Chondrocyte (in vitro differentiated cells): ENCODE results near the gene SGMS1. TPM values are rescaled to one million over a fixed set of nuclear protein-coding genes. Genes with fewer than 3 reads are reported as not detected.

ENCODE experiments used
- DNase-seq: peaks from one replicate; pipeline ENCODE4 v3.0.0; 2021; ENCODE audit warnings: mixed read lengths, low spot score
- H3K27ac Mint-ChIP-seq: one replicate; pipeline ENCODE4 v1.8.0; 2021; ENCODE audit warnings: mild to moderate bottlenecking, moderate library complexity, mixed read lengths; ENCODE audit not compliant: unreplicated experiment
- H3K27me3 Mint-ChIP-seq: 2 replicates; pipeline ENCODE4 v1.8.0; 2021; ENCODE audit warnings: low read depth, mixed read lengths
- H3K36me3 Mint-ChIP-seq: 2 replicates; pipeline ENCODE4 v1.8.0; 2021; ENCODE audit warnings: low read depth, mixed read lengths
- H3K4me1 Mint-ChIP-seq: 2 replicates; pipeline ENCODE4 v1.8.0; 2021; ENCODE audit warnings: low read depth, mild to moderate bottlenecking, mixed read lengths
- H3K4me3 Mint-ChIP-seq: one replicate; pipeline ENCODE4 v1.8.0; 2021; ENCODE audit warnings: mild to moderate bottlenecking, moderate library complexity, mixed read lengths; ENCODE audit not compliant: unreplicated experiment
- H3K9me3 Mint-ChIP-seq: 2 replicates; pipeline ENCODE4 v1.8.0; 2021; ENCODE audit warnings: low read depth, mixed read lengths
- total RNA-seq: library from RNA; stranded (reverse); gene quantifications from 3 replicates; pipeline ENCODE4 v1.2.1, GENCODE V29; 2021
- TF ChIP-seq, protein P1 (sequence below): fragments of 200-600 bp; sonication (generic); IDR thresholded peaks from 2 replicates; pipeline ENCODE4 v1.5.0; 2021; ENCODE audit warnings: antibody characterized with exemption, mild to moderate bottlenecking, moderate library complexity

The SGMS1 gene
- total RNA-seq, 1 donor from 2014 or later: 27.1 TPM

DNA sequence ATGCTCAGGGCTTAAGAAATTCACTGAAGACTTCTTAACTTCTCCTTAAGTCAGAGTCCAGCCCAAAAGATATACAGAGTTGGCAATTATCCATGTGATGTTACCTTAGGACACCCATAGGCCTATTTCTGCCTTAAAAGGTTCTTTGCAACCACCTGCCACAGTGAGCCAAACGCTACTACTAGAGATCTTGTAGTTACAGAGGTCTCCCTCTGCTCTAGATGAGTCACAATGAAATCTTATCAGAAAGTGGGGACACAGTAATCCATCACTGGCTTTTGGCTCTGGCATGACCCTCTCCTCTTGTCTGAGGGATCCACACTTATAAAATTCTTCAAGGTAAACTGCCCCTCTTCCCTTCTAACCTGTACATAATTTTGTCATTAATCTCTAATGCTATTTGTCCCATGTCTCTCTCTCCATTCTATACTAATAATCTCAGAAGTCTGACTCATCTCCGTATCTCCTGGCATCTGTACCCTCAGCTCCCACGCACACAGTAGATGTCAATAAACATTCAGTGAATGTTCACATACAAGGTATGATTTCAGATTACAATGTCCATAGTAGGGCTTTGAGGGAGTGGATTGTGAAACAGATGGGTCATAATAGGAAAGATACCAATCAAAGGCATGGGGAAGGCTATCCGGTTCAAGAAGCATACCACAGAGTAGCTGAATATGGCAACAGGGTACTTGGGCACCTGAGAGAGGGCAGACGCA lies 112.1 kb downstream of the SGMS1 start:
- Mint-ChIP-seq H3K36me3 (peaks cover 2% of the 10 kb centered on the region), H3K27ac (no peak overlapping the region), H3K4me3 (no peak overlapping the region), H3K9me3 (no peaks in the 10 kb centered on the region), H3K27me3 (no peaks in the 10 kb centered on the region), H3K4me1 (peaks cover 16% of the 10 kb centered on the region)
- no peak for DNase-seq
- TF ChIP-seq, protein P1, sequence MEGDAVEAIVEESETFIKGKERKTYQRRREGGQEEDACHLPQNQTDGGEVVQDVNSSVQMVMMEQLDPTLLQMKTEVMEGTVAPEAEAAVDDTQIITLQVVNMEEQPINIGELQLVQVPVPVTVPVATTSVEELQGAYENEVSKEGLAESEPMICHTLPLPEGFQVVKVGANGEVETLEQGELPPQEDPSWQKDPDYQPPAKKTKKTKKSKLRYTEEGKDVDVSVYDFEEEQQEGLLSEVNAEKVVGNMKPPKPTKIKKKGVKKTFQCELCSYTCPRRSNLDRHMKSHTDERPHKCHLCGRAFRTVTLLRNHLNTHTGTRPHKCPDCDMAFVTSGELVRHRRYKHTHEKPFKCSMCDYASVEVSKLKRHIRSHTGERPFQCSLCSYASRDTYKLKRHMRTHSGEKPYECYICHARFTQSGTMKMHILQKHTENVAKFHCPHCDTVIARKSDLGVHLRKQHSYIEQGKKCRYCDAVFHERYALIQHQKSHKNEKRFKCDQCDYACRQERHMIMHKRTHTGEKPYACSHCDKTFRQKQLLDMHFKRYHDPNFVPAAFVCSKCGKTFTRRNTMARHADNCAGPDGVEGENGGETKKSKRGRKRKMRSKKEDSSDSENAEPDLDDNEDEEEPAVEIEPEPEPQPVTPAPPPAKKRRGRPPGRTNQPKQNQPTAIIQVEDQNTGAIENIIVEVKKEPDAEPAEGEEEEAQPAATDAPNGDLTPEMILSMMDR: no peak

DNA sequence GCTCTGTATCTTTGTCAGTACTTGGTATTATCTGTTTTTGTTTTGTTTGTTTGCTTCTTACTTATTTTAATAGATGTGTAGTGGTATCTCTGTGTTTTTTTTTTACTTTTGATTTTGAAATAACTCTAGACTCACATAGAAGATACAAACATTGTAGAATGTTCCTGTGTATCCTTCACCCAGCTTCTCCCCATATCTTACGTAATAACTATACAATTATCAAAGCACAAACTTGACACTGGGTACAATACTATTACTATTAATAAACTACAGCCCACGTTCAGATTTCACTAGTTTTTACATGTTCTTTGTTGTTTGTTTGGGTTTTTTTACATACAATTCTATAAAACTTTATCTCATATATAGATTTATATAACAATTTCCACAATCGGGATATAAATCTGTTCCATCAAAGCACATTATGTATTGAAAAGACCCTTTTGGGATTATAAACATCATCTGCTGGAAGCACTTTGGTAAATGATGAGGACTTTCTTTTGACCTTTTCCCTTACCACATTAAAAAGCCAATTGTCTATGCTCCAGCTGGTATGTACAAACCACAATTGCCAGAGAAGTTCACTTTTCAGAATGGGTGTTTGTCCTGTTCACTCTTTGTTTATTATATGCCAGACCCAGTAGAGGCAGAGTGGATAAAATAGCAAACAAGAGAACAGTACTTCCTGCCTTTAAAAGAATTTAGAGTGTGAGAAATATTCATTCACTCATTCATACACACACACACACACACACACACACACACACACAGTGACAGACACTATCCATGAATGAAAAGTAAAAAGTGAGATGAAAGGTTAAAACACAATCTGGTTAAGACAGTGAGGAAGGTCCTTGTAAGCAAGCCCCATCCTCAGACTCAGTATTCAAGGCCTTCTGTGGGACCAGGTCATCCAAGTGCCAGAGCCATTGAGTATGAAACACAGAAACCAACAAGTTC lies 113.0 kb downstream of the SGMS1 start:
- peaks cover 2% of the 10 kb centered on the region for H3K36me3 Mint-ChIP-seq
- H3K4me3 Mint-ChIP-seq: no peak overlapping the region
- H3K27me3 Mint-ChIP-seq: no peaks in the 10 kb centered on the region
- DNase-seq: no peak
- no peak overlapping the region for H3K27ac Mint-ChIP-seq
- peaks cover 16% of the 10 kb centered on the region for H3K4me1 Mint-ChIP-seq
- no peaks in the 10 kb centered on the region for H3K9me3 Mint-ChIP-seq
- TF ChIP-seq, protein P1: no peak

DNA sequence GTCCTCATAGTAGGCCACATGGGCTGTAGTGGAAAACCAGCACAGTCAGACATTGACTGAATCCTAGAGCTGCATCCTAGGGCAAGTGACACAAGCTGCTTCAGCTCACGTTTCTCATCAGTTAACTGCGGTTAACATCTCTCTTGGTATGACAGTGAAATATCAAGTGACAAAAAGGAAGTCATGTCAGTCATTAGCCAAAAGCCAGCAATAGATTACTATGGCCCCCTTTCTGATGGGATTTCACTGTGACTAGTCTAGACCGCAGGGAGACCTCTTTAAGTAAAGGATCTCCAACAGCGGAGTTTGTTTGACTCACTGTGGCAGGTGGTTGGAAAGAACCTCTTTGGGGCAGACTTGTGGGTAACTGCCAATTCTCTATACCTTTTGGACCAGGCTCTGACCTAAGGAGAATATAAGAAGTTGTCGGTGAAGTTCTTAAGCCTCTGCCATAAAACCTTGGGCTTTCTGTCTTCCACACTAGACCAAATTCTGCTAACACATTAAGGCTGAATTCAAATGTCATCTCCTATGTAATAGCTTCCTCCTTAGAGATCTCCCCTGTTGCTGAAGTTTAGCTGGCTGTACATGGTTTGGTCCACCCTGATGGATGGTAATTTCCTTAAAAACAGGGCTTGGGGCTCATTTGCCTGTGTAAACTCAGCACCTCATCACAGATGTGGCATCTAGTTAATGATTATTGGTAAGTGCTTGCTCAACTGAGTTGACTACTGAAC lies 115.3 kb downstream of the SGMS1 start:
- Mint-ChIP-seq H3K27ac (no peak overlapping the region), H3K4me1 (peaks cover 19% of the 10 kb centered on the region), H3K9me3 (no peaks in the 10 kb centered on the region), H3K36me3 (peaks cover 2% of the 10 kb centered on the region), H3K27me3 (no peaks in the 10 kb centered on the region), H3K4me3 (no peak overlapping the region)
- no peak for DNase-seq
- TF ChIP-seq, protein P1: no peak

DNA sequence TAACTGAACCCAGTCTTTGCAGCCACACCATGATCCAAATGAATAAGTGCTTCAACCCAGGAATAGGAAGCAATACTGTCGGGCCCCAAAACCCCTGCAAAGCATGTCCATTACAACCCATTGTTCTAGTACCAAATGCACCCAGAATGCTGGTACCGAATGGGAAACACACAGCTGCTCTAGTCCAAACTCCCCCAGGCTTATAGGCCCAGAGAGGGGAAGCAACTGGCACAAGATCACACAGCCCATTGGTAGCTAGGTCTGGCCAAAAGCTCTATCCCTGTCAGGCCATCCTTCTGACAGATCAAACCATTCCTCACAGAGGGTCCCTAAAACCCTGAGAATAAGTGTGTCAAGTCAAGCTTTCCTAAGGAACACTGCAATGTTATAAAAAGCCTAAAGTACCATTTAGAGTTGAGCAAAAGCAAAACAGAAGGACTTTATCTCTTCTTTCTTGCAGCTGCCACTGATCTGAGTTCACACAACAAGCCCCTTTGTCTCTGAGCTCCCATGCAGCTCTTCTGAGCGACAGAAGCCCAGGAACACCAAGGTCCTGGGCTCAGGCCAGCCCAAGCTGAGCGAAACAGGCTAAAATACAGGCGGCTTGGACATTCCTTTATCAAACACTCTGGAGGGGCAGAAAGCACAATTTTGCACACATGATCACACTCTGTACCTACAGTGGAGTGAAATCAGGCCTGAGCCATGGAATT lies 116.7 kb downstream of the SGMS1 start:
- H3K27ac Mint-ChIP-seq: no peak overlapping the region
- no peak overlapping the region for H3K4me3 Mint-ChIP-seq
- H3K27me3 Mint-ChIP-seq: no peaks in the 10 kb centered on the region
- H3K36me3 Mint-ChIP-seq: peaks cover 2% of the 10 kb centered on the region
- H3K9me3 Mint-ChIP-seq: no peaks in the 10 kb centered on the region
- H3K4me1 Mint-ChIP-seq: peaks cover 21% of the 10 kb centered on the region
- TF ChIP-seq, protein P1: no peak
- DNase-seq: no peak
